Measurements from ENCODE around the gene LRRC26. TPM values are rescaled to one million over a fixed set of nuclear protein-coding genes. Genes with fewer than 3 reads are reported as not detected.

LRRC26 gene
- total and polyA plus RNA-seq, 2 donors (not counting 3 experiments of a cell fraction or from before 2014, with no cell fraction given), result 0.08 TPM; not detected in 1

- no peaks in the 10 kb centered on the region for H3K79me2 ChIP-seq (ENCODE audit: control insufficient read depth, insufficient read depth, low read length)
- no peaks in the 10 kb centered on the region for H3K9me3 ChIP-seq (replicated peaks; ENCODE audit: control insufficient read depth, insufficient read depth, low read length)
- no peaks in the 10 kb centered on the region for H4K20me1 ChIP-seq (replicated peaks; ENCODE audit: control insufficient read depth, extremely low read depth, insufficient read depth, low read length)
- H3K36me3 ChIP-seq (ENCODE audit: control insufficient read depth in 2 of 2, extremely low read depth in 1 of 2, insufficient read depth in 2 of 2, low read length in 2 of 2), result no peaks in the 10 kb centered on the region
- H3K4me1 ChIP-seq (ENCODE audit: control insufficient read depth, extremely low read depth, insufficient read depth, low read length), result peaks cover 3% of the 10 kb centered on the region
- no peak overlapping the region for H3K9ac ChIP-seq (replicated peaks; ENCODE audit: extremely low read depth, insufficient read depth, low read length)
- DNase-seq (ENCODE audit: low read depth, low spot score) (no peak), FAIRE-seq (no peak)
- CTCF ChIA-PET, result interaction anchor here (1.2 to 1.5 kb wide), 2 partner anchors 9 to 14 kb away, joined by 4 to 12 read pairs; no protein-coding TSS in a partner anchor
- no peak overlapping the region for H3K27ac ChIP-seq (ENCODE audit: insufficient read depth, low read depth, low read length)
- H3K27me3 ChIP-seq (ENCODE audit: control insufficient read depth in 2 of 2, insufficient read depth in 2 of 2, low read length in 2 of 2), result peaks cover 16 to 29% of the 10 kb centered on the region in 2 experiments
- BruUV-seq (replicated peaks), result no TSS peak
- dilution Hi-C loops (cut with MboI; ENCODE audit: extremely low pct_ligation_motif_present, low sequenced_read_pairs), result no loop called here
- POLR2A ChIA-PET, result no interaction called here
- H3K4me3 ChIP-seq (replicated peaks in 1 of 3; ENCODE audit: insufficient read depth in 1 of 3, low read depth in 1 of 3, low read length in 3 of 3), result no peak overlapping the region
- intact Hi-C loops (cut with micrococcal nuclease), result no loop called here
- no peak overlapping the region for H2AFZ ChIP-seq (ENCODE audit: low read depth, low read length)
- TF ChIP-seq POLR2A (IDR thresholded peaks at IDR 0.05; ENCODE audit: low read depth, low read length) (no peak), JUN (IDR thresholded peaks at IDR 0.05; ENCODE audit: borderline replicate concordance, insufficient read depth, insufficient read length, low read depth) (no peak), POLR2AphosphoS5 (IDR thresholded peaks at IDR 0.05; ENCODE audit: insufficient read depth, low read depth, low read length) (no peak), GATA2 (IDR thresholded peaks at IDR 0.05; ENCODE audit: insufficient read depth, insufficient read length, low read depth, low read length) (no peak), MAX (IDR thresholded peaks at IDR 0.05; ENCODE audit: insufficient read depth, insufficient read length) (no peak), MYC (IDR thresholded peaks at IDR 0.05; ENCODE audit: low read depth, low read length) (no peak), CTCF (IDR thresholded peaks at IDR 0.05; ENCODE audit: extremely low read depth in 1 of 2, insufficient read depth in 1 of 2, low read depth in 1 of 2, low read length in 2 of 2) (no peak), FOS (IDR thresholded peaks at IDR 0.05; ENCODE audit: borderline replicate concordance, insufficient read depth, low read length) (no peak), EZH2 (IDR thresholded peaks at IDR 0.05; ENCODE audit: borderline replicate concordance, low read depth, low read length, severe bottlenecking) (no peak)
- no peak overlapping the region for H3K4me2 ChIP-seq (ENCODE audit: insufficient read depth, low read length)
- H3K9me1 ChIP-seq (replicated peaks; ENCODE audit: control insufficient read depth, extremely low read depth, insufficient read depth, low read length), result no peaks in the 10 kb centered on the region
Observed at GRCh38 chr9:137161558-137162486, 8.0 kb downstream of the LRRC26 start.

All from endothelial cell of umbilical vein (primary cell).